GM12801 (cell line): ENCODE data around the gene HOXD3.

Experiments
- CTCF ChIP-seq: IDR thresholded peaks from one replicate; pipeline ENCODE4 v1.5.1; 2011; ENCODE audit warnings: control low read depth; ENCODE audit not compliant: insufficient read length; ENCODE audit errors: extremely low read depth

HOXD3 gene

GRCh38 chr2:176124110-176124946 is 32.8 kb upstream of the HOXD3 start:
- TF ChIP-seq CTCF: no peak

- no peak for TF ChIP-seq CTCF
Measured at GRCh38 chr2:176124947-176125771, 31.9 kb upstream of the HOXD3 start.

- no peak for TF ChIP-seq CTCF
Measured at GRCh38 chr2:176125772-176126054, 31.4 kb upstream of the HOXD3 start.

GRCh38 chr2:176126929-176127773 is 30.0 kb upstream of the HOXD3 start:
- no peak for TF ChIP-seq CTCF

GRCh38 chr2:176127774-176128072 is 29.4 kb upstream of the HOXD3 start:
- TF ChIP-seq CTCF: no peak

GRCh38 chr2:176128172-176128981 is 28.7 kb upstream of the HOXD3 start:
- TF ChIP-seq CTCF: no peak
